Chondrocyte (in vitro differentiated cells): ENCODE data around the gene MED12. TPM values are rescaled to one million over a fixed set of nuclear protein-coding genes. Genes with fewer than 3 reads are reported as not detected.

ENCODE experiments used
- DNase-seq: peaks from one replicate; pipeline ENCODE4 v3.0.0; 2021; ENCODE audit warnings: mixed read lengths, low spot score
- H3K27ac Mint-ChIP-seq: one replicate; pipeline ENCODE4 v1.8.0; 2021; ENCODE audit warnings: mild to moderate bottlenecking, moderate library complexity, mixed read lengths; ENCODE audit not compliant: unreplicated experiment
- H3K27me3 Mint-ChIP-seq: 2 replicates; pipeline ENCODE4 v1.8.0; 2021; ENCODE audit warnings: low read depth, mixed read lengths
- H3K36me3 Mint-ChIP-seq: 2 replicates; pipeline ENCODE4 v1.8.0; 2021; ENCODE audit warnings: low read depth, mixed read lengths
- H3K4me1 Mint-ChIP-seq: 2 replicates; pipeline ENCODE4 v1.8.0; 2021; ENCODE audit warnings: low read depth, mild to moderate bottlenecking, mixed read lengths
- H3K4me3 Mint-ChIP-seq: one replicate; pipeline ENCODE4 v1.8.0; 2021; ENCODE audit warnings: mild to moderate bottlenecking, moderate library complexity, mixed read lengths; ENCODE audit not compliant: unreplicated experiment
- H3K9me3 Mint-ChIP-seq: 2 replicates; pipeline ENCODE4 v1.8.0; 2021; ENCODE audit warnings: low read depth, mixed read lengths
- total RNA-seq: library from RNA; stranded (reverse); gene quantifications from 3 replicates; pipeline ENCODE4 v1.2.1, GENCODE V29; 2021
- TF ChIP-seq, protein P1 (sequence below): fragments of 200-600 bp; sonication (generic); IDR thresholded peaks from 2 replicates; pipeline ENCODE4 v1.5.0; 2021; ENCODE audit warnings: antibody characterized with exemption, mild to moderate bottlenecking, moderate library complexity

Gene MED12
- total RNA-seq, 1 donor from 2014 or later, result 33.4 TPM

DNA sequence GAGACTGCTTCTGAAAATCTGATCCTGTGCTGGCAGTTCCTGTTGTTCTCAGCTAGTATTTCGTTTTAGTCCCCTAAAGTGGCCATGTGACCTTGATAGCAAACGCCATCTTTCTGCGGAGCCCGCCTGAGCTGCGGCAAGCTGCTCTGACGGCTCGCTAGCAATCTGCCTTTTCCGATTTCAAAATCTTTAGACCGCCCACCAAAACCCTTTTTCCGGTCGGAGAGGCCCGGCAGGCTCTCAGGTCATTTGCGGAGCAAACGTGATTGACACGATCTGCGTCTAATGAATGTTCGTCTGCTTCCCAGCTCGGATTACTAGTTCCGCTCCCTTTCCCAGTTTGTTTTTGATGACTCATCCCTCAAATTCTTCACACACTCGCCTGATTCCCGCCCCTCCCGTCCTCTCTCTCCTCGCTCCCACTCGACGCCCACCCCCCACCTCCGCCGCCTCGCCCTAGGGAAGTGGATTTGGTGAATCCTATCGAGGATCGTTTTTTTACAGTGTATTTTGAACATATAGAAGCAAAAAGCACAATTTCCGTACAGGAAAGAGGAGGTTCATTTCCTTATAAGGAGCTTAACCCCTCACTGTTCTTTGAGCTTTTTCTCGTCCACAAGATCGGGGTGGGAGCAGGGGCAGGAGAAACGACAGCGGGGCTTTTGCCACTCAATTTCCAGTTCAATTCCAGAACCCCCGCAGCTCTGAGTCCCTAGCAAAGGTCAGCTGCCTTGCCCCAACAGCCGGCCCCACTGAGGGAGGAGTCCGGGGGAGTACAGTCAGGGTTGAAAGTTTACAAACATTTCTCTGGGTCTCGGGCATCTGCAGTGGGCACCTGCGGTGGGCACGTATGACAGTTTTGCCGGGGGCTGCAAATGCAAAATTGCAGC is 63.8 kb downstream of the MED12 start:
- peak overlapping the region; percentile 73 for H3K4me3 Mint-ChIP-seq
- peak overlapping the region; percentile 90 for H3K27ac Mint-ChIP-seq
- H3K4me1 Mint-ChIP-seq, result peaks cover 14% of the 10 kb centered on the region
- TF ChIP-seq, protein P1, sequence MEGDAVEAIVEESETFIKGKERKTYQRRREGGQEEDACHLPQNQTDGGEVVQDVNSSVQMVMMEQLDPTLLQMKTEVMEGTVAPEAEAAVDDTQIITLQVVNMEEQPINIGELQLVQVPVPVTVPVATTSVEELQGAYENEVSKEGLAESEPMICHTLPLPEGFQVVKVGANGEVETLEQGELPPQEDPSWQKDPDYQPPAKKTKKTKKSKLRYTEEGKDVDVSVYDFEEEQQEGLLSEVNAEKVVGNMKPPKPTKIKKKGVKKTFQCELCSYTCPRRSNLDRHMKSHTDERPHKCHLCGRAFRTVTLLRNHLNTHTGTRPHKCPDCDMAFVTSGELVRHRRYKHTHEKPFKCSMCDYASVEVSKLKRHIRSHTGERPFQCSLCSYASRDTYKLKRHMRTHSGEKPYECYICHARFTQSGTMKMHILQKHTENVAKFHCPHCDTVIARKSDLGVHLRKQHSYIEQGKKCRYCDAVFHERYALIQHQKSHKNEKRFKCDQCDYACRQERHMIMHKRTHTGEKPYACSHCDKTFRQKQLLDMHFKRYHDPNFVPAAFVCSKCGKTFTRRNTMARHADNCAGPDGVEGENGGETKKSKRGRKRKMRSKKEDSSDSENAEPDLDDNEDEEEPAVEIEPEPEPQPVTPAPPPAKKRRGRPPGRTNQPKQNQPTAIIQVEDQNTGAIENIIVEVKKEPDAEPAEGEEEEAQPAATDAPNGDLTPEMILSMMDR, result no peak
- no peaks in the 10 kb centered on the region for H3K27me3 Mint-ChIP-seq
- no peak for DNase-seq
- no peaks in the 10 kb centered on the region for H3K9me3 Mint-ChIP-seq
- H3K36me3 Mint-ChIP-seq, result no peaks in the 10 kb centered on the region

DNA sequence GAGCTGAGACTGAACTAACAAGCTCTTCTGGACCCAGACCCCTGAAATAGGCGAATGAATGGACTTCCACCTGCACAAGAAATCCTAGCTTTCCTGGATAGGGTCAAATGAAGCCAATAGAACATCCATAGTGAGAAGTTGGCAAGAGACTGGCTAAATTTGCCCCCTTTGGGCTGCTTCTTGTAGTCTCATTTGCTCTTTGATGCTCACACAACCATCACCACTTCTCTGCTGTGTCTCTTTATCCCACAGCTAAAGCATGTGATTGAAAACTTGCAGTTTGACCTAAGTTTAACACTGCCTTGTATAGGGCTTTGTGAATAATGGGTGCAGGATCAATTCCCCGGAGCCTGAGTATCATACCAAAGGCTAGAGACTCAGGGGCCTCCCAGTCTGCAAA is 64.5 kb downstream of the MED12 start:
- TF ChIP-seq, protein P1, result no peak
- peak overlapping the region; percentile 73 for H3K4me3 Mint-ChIP-seq
- H3K4me1 Mint-ChIP-seq, result peaks cover 14% of the 10 kb centered on the region
- H3K27me3 Mint-ChIP-seq, result no peaks in the 10 kb centered on the region
- peak overlapping the region; percentile 90 for H3K27ac Mint-ChIP-seq
- H3K9me3 Mint-ChIP-seq, result no peaks in the 10 kb centered on the region
- no peak for DNase-seq
- H3K36me3 Mint-ChIP-seq, result no peaks in the 10 kb centered on the region

DNA sequence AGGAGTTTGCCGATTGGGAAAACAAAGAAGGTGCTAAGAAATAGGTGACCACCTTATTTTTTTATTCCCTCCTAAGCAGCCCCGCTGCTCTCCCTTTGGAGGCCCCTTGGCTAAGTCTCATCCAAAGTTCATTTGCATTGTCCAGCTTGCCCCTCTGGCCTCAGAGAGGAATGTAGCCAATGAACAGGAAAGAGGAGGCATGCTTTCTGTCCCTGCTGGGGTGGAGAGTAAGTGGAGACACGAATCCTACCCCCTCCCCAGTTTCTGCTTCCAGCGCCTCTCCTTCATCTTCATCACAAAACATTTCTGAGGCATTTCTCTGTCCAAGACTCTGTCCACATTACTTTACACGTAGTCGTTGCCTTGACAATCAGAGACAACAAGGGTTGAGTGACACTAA is 64.9 kb downstream of the MED12 start:
- no peak for DNase-seq
- no peaks in the 10 kb centered on the region for H3K27me3 Mint-ChIP-seq
- no peaks in the 10 kb centered on the region for H3K9me3 Mint-ChIP-seq
- peaks cover 14% of the 10 kb centered on the region for H3K4me1 Mint-ChIP-seq
- no peaks in the 10 kb centered on the region for H3K36me3 Mint-ChIP-seq
- H3K27ac Mint-ChIP-seq, result no peak overlapping the region
- H3K4me3 Mint-ChIP-seq, result no peak overlapping the region
- TF ChIP-seq, protein P1, result no peak

DNA sequence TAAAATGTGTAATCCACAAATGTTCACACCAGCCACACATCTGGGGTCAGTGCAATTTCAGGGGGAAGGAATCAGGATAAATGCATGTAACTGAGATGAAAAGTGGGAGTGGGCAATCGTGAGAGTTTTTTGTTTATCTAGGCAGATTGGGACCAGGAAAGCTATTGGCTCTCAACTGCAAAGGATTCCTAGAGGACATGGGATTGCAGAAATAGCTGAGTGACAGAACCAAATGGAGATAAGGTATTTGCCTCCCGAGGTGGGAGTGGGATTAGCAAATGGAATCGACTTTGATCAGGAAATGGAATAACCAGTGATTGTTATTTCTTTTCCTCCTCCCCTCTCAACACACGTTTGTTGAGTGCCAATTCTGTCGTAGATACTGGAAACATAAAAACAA is 65.7 kb downstream of the MED12 start:
- peaks cover 14% of the 10 kb centered on the region for H3K4me1 Mint-ChIP-seq
- H3K4me3 Mint-ChIP-seq, result no peak overlapping the region
- no peaks in the 10 kb centered on the region for H3K36me3 Mint-ChIP-seq
- H3K9me3 Mint-ChIP-seq, result no peaks in the 10 kb centered on the region
- H3K27me3 Mint-ChIP-seq, result no peaks in the 10 kb centered on the region
- DNase-seq, result no peak
- no peak overlapping the region for H3K27ac Mint-ChIP-seq
- TF ChIP-seq, protein P1, result no peak

- H3K27ac Mint-ChIP-seq, result no peak overlapping the region
- peaks cover 14% of the 10 kb centered on the region for H3K4me1 Mint-ChIP-seq
- TF ChIP-seq, protein P1, result no peak
Measured at GRCh38 chrX:71184803-71185495, 66.6 kb downstream of the MED12 start.

More at GRCh38 chrX:71184803-71185495, 66.6 kb downstream of the MED12 start:
- Mint-ChIP-seq H3K36me3 (no peaks in the 10 kb centered on the region), H3K4me3 (no peak overlapping the region), H3K27me3 (no peaks in the 10 kb centered on the region), H3K9me3 (no peaks in the 10 kb centered on the region)
- DNase-seq, result no peak
